Measurements from ENCODE around the gene CAMK2A. TPM values are rescaled to one million over a fixed set of nuclear protein-coding genes. Genes with fewer than 3 reads are reported as not detected.

CAMK2A gene
- total RNA-seq, 2 experiments from 2014 or later = not detected

DNA sequence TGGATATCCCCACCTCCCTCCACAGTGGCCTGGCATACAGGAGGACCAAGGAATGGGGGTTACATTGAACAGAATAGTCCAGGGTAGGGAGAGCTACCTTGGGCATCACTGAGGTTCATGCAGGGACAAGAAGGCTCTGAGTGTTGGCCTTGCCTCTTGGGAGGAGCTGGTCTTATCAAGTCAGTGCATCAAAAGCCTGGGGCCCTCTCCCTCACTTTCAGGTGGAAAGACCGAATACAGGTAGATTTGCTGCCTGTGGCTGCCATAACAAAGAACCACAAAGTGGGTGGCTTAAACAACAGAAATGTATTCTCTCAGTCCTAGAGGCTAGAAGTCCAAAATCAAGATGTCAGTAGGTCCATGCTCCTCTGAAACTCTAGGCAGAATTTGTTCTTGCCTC lies 31.6 kb upstream of the CAMK2A start:
- Histone ChIP-seq H3K79me2 (ENCODE audit: insufficient read depth, low read depth, low read length) (no peaks in the 10 kb centered on the region), H3K9me3 (ENCODE audit: low read length) (no peaks in the 10 kb centered on the region), H4K20me1 (ENCODE audit: insufficient read depth, low read length) (no peaks in the 10 kb centered on the region), H3K4me1 (ENCODE audit: insufficient read depth, low read length, poor library complexity, severe bottlenecking) (no peaks in the 10 kb centered on the region), H3K4me3 (ENCODE audit: low read depth, low read length, poor library complexity, severe bottlenecking) (no peak overlapping the region), H3K27ac (ENCODE audit: low read depth, low read length, poor library complexity, severe bottlenecking) (no peak overlapping the region), H2AFZ (ENCODE audit: low read length) (no peak overlapping the region), H3K4me2 (ENCODE audit: low read length) (no peak overlapping the region), H3K9me2 (ENCODE audit: insufficient read depth, low read length) (no peaks in the 10 kb centered on the region), H3K36me3 (ENCODE audit: insufficient read depth, low read length) (no peaks in the 10 kb centered on the region)
- TF ChIP-seq, protein P1, sequence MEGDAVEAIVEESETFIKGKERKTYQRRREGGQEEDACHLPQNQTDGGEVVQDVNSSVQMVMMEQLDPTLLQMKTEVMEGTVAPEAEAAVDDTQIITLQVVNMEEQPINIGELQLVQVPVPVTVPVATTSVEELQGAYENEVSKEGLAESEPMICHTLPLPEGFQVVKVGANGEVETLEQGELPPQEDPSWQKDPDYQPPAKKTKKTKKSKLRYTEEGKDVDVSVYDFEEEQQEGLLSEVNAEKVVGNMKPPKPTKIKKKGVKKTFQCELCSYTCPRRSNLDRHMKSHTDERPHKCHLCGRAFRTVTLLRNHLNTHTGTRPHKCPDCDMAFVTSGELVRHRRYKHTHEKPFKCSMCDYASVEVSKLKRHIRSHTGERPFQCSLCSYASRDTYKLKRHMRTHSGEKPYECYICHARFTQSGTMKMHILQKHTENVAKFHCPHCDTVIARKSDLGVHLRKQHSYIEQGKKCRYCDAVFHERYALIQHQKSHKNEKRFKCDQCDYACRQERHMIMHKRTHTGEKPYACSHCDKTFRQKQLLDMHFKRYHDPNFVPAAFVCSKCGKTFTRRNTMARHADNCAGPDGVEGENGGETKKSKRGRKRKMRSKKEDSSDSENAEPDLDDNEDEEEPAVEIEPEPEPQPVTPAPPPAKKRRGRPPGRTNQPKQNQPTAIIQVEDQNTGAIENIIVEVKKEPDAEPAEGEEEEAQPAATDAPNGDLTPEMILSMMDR (conservative IDR thresholded peaks at IDR 0.05; ENCODE audit: low read length) = no peak
- ChIA-PET POLR2A (no interaction called here), CTCF (ENCODE audit: unreplicated experiment) (no interaction called here)
- intact Hi-C loops (cut with micrococcal nuclease; ENCODE audit: unreplicated experiment) = no loop called here
- no TSS peak for BruUV-seq (replicated peaks)
- DNase-seq (ENCODE audit: low spot score) = no peak

DNA sequence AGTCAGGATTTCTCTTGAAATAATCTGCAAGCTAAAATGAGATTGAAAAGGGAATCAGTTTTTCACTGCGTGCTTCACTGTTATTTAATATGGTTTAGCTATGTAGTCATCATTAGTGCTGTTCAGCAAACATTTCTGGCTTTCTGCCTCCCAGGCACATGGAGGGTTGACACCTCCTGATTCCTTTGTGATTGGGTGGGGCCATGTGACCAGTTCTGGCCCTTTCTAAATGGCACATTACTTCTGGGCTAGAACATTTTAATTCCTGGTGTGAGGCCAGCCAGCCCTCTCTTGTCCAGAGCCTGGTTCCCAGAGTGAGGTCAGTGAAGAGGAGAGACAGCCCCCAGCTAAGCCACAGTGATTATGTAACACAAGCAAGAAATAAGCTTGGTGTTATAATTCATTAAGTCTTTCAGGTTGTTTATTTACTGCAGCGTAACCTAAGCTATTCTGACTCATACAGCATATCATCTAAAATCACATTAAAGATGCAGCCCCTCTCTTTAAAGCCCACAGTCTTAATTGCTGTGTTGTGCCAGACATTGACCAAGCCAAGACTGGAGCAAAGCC lies 30.6 kb upstream of the CAMK2A start:
- BruUV-seq (replicated peaks) = no TSS peak

DNA sequence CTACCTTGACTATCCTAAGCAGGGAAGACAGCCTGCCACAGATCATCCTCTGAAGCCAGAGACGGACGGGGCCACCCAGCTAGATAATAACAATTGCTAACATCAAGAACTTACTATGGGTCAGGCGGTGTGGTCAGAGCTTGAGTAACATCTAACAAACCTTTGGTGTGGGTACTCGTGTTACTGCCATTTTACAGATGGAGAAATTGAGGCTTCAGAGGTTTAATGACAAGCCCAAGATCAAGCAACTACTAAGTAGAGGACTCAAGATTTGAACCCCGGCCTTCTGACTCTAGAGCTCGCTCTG lies 29.9 kb upstream of the CAMK2A start:
- CTCF ChIA-PET (ENCODE audit: unreplicated experiment) = no interaction called here
- BruUV-seq (replicated peaks) = no TSS peak

More for the DNA sequence above, 30.6 kb upstream of the CAMK2A start:
- H4K20me1 ChIP-seq (ENCODE audit: insufficient read depth, low read length) = no peaks in the 10 kb centered on the region
- no peak overlapping the region for H3K4me3 ChIP-seq (ENCODE audit: low read depth, low read length, poor library complexity, severe bottlenecking)
- no peaks in the 10 kb centered on the region for H3K9me3 ChIP-seq (ENCODE audit: low read length)
- H3K9me2 ChIP-seq (ENCODE audit: insufficient read depth, low read length) = no peaks in the 10 kb centered on the region
- no peaks in the 10 kb centered on the region for H3K79me2 ChIP-seq (ENCODE audit: insufficient read depth, low read depth, low read length)
- ChIA-PET POLR2A (interaction anchor here (0.7 to 0.9 kb wide), 2 partner anchors 16 to 321 kb away, joined by 3 read pairs; no protein-coding TSS in a partner anchor), CTCF (ENCODE audit: unreplicated experiment) (no interaction called here)
- no peak overlapping the region for H3K4me2 ChIP-seq (ENCODE audit: low read length)
- H2AFZ ChIP-seq (ENCODE audit: low read length) = no peak overlapping the region
- intact Hi-C loops (cut with micrococcal nuclease; ENCODE audit: unreplicated experiment) = no loop called here
- no peak for DNase-seq (ENCODE audit: low spot score)
- H3K36me3 ChIP-seq (ENCODE audit: insufficient read depth, low read length) = no peaks in the 10 kb centered on the region
- TF ChIP-seq EZH2phosphoT487 (IDR thresholded peaks at IDR 0.05; ENCODE audit: borderline replicate concordance, low read depth, low read length) = no peak
- TF ChIP-seq, protein P1 (conservative IDR thresholded peaks at IDR 0.05; ENCODE audit: low read length) = no peak
- no peak overlapping the region for H3K27ac ChIP-seq (ENCODE audit: low read depth, low read length, poor library complexity, severe bottlenecking)
- no peaks in the 10 kb centered on the region for H3K4me1 ChIP-seq (ENCODE audit: insufficient read depth, low read length, poor library complexity, severe bottlenecking)

More for the DNA sequence above, 29.9 kb upstream of the CAMK2A start:
- intact Hi-C loops (cut with micrococcal nuclease; ENCODE audit: unreplicated experiment) = no loop called here
- Histone ChIP-seq H3K79me2 (ENCODE audit: insufficient read depth, low read depth, low read length) (no peaks in the 10 kb centered on the region), H4K20me1 (ENCODE audit: insufficient read depth, low read length) (no peaks in the 10 kb centered on the region), H3K4me1 (ENCODE audit: insufficient read depth, low read length, poor library complexity, severe bottlenecking) (no peaks in the 10 kb centered on the region), H3K4me3 (ENCODE audit: low read depth, low read length, poor library complexity, severe bottlenecking) (no peak overlapping the region), H3K9me2 (ENCODE audit: insufficient read depth, low read length) (no peaks in the 10 kb centered on the region), H3K36me3 (ENCODE audit: insufficient read depth, low read length) (no peaks in the 10 kb centered on the region), H3K9me3 (ENCODE audit: low read length) (no peaks in the 10 kb centered on the region), H3K27ac (ENCODE audit: low read depth, low read length, poor library complexity, severe bottlenecking) (no peak overlapping the region), H2AFZ (ENCODE audit: low read length) (no peak overlapping the region), H3K4me2 (ENCODE audit: low read length) (no peak overlapping the region)
- TF ChIP-seq EZH2phosphoT487 (IDR thresholded peaks at IDR 0.05; ENCODE audit: borderline replicate concordance, low read depth, low read length) = no peak
- TF ChIP-seq, protein P1 (conservative IDR thresholded peaks at IDR 0.05; ENCODE audit: low read length) = no peak
- DNase-seq (ENCODE audit: low spot score) = no peak
- POLR2A ChIA-PET = interaction anchor here (0.7 kb wide), 1 partner anchor 320 kb away, joined by 3 read pairs; no protein-coding TSS in a partner anchor
